GM12872 (cell line): ENCODE measurements around the gene SMCO4.

ENCODE experiments used
- TF ChIP-seq, protein P1 (sequence below): IDR thresholded peaks from 3 replicates; pipeline ENCODE4 v1.5.1; 2011; ENCODE audit warnings: low read depth, mild to moderate bottlenecking, low read length, moderate library complexity; ENCODE audit not compliant: insufficient read depth

The SMCO4 gene

DNA sequence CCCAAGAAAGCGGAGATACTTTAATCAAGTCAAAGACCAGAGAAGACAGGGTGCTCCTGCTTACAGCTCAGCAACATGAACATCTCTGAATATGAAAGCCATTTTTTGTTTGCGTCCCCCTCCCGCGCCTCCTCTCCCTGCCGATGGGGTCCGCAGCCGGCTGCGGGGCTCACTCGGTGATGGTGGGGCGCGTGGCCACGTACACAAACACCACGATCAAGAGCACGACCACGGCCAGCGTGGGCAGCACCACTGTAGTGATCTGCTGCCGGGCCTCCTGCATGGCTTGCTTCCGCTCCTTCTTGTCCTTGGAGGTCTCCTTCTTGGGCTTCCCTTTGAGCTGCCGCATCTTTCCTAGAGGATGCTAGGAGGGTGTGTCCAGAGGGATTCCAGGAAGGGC lies 64.3 kb downstream of the SMCO4 start:
- TF ChIP-seq, protein P1, sequence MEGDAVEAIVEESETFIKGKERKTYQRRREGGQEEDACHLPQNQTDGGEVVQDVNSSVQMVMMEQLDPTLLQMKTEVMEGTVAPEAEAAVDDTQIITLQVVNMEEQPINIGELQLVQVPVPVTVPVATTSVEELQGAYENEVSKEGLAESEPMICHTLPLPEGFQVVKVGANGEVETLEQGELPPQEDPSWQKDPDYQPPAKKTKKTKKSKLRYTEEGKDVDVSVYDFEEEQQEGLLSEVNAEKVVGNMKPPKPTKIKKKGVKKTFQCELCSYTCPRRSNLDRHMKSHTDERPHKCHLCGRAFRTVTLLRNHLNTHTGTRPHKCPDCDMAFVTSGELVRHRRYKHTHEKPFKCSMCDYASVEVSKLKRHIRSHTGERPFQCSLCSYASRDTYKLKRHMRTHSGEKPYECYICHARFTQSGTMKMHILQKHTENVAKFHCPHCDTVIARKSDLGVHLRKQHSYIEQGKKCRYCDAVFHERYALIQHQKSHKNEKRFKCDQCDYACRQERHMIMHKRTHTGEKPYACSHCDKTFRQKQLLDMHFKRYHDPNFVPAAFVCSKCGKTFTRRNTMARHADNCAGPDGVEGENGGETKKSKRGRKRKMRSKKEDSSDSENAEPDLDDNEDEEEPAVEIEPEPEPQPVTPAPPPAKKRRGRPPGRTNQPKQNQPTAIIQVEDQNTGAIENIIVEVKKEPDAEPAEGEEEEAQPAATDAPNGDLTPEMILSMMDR = no peak

- TF ChIP-seq, protein P1 = no peak
These were observed 65.4 kb downstream of the SMCO4 start for GRCh38 chr11:93477684-93478234.

- TF ChIP-seq, protein P1 = no peak
These were observed 66.4 kb downstream of the SMCO4 start for GRCh38 chr11:93476796-93477195.

DNA sequence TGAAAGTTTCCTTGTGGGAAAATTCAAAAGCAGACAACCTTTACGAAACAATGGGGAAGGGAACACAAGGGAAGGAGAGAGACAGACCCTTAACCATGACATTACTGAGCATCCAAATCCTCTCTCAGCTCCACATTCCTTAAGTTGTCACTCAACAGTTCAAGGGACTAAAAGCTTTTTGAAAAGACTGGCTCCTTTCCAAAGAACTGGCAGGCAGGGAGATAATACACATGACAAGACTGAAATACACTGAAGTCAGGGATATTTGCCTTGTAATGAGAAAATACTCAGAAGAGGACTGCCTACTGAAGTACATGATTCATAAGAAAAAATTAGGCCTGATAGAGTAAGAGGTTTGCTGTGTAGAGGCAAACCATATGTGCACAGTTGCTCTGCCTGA lies 69.1 kb downstream of the SMCO4 start:
- TF ChIP-seq, protein P1 = no peak

DNA sequence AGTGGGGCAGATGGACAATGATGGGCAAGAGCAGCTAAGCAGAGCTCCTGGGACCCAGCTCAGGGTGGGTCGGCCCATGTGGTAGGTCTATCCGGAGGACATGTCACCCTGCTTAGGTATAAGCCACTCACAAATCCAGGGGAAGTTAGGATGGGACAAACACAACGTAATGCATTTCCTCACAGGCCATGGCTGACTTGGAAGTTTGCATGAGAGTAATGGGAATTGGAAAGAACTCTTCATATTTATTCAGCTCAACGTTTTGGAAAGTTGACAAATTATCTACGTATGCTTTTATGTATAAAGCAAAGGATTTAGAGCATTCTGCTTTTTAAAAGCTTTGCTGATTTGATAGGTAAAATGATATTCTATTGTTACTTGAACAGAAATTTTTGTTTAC lies 74.9 kb downstream of the SMCO4 start:
- TF ChIP-seq, protein P1 = no peak

GRCh38 chr11:93467054-93467453 lies 76.1 kb downstream of the SMCO4 start:
- TF ChIP-seq, protein P1 = no peak

- TF ChIP-seq, protein P1 = no peak
These were observed 78.2 kb downstream of the SMCO4 start for GRCh38 chr11:93464927-93465540.

DNA sequence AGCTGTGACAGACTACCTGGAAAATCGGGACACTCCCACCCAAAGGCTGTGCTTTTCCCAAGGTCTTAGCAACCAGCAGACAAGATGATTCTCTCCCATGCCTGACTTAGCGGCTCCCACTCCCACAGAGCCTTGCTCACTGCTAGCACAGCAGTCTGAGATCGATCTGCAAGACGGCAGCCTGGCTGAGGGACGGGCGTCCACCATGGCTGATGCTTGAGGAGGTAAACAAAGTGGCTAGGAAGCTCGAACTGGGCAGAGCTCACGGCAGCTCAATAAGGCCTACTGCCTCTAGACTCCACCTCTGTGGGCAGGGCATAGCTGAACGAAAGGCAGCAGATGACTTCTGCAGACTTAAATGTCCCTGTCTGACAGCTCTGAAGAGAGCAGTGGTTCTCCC lies 84.9 kb downstream of the SMCO4 start:
- TF ChIP-seq, protein P1 = no peak
